Fibroblast of lung (primary cell): ENCODE measurements around the gene ESF1. TPM values are rescaled to one million over a fixed set of nuclear protein-coding genes. Genes with fewer than 3 reads are reported as not detected.

Source experiments
- DNase-seq, 2 donors: peaks; one replicate each; pipeline versions ENCODE4 v3.0.0 to v3.0.0-alpha.2; 2010; ENCODE audit warnings: low read depth in 2 of 2
- H2AFZ ChIP-seq: 2 replicates; pipeline ENCODE4 v1.5.1; 2012; ENCODE audit warnings: low read length, control low read depth, inconsistent platforms
- H3K27ac ChIP-seq: 2 replicates; pipeline ENCODE4 v1.5.1; 2011; ENCODE audit warnings: low read length, control low read depth; ENCODE audit not compliant: insufficient read depth
- H3K27me3 ChIP-seq: 2 replicates; pipeline ENCODE4 v1.5.1; 2011; ENCODE audit warnings: mild to moderate bottlenecking, low read length; ENCODE audit not compliant: control insufficient read depth, insufficient read depth
- H3K36me3 ChIP-seq: 2 replicates; pipeline ENCODE4 v1.5.1; 2011; ENCODE audit warnings: low read length; ENCODE audit not compliant: control insufficient read depth, insufficient read depth
- H3K4me1 ChIP-seq: 2 replicates; pipeline ENCODE4 v1.5.1; 2011; ENCODE audit warnings: low read length; ENCODE audit not compliant: control insufficient read depth, insufficient read depth; ENCODE audit errors: extremely low read depth
- H3K4me2 ChIP-seq: 2 replicates; pipeline ENCODE4 v1.5.1; 2011; ENCODE audit warnings: low read length, control low read depth; ENCODE audit not compliant: insufficient read depth; ENCODE audit errors: extremely low read depth
- H3K4me3 ChIP-seq, 4 experiments: fragments of 200-600 bp in 1 of 4; sonication (generic) in 1 of 4; replicated peaks in 1 of 4; 2 replicates each; pipeline ENCODE4 v1.5.1; 2011 to 2016; ENCODE audit warnings: low read length in 4 of 4, low read depth in 3 of 4, mild to moderate bottlenecking in 3 of 4, control low read depth in 2 of 4, inconsistent platforms in 1 of 4, mixed read lengths in 1 of 4; ENCODE audit not compliant: insufficient read depth in 1 of 4; ENCODE audit errors: control extremely low read depth in 1 of 4
- H3K79me2 ChIP-seq: 2 replicates; pipeline ENCODE4 v1.5.1; 2012; ENCODE audit warnings: mild to moderate bottlenecking, low read length, inconsistent platforms; ENCODE audit not compliant: control insufficient read depth, insufficient read depth
- H3K9ac ChIP-seq: 2 replicates; pipeline ENCODE4 v1.5.1; 2011; ENCODE audit warnings: mild to moderate bottlenecking, low read length, control low read depth; ENCODE audit not compliant: insufficient read depth
- H3K9me3 ChIP-seq: 2 replicates; pipeline ENCODE4 v1.5.1; 2012; ENCODE audit warnings: low read depth, low read length; ENCODE audit not compliant: control insufficient read depth, insufficient read depth
- H4K20me1 ChIP-seq: 2 replicates; pipeline ENCODE4 v1.5.1; 2011; ENCODE audit warnings: low read length; ENCODE audit not compliant: control insufficient read depth, insufficient read depth; ENCODE audit errors: extremely low read depth
- EZH2 ChIP-seq: IDR thresholded peaks from 2 replicates; pipeline ENCODE4 v1.5.1; 2012; ENCODE audit warnings: low read length, control low read depth, mild to moderate bottlenecking; ENCODE audit errors: missing control alignments
- polyA plus RNA-seq, 2 donors: library from polyadenylated mRNA; depleted of rRNA in 1 of 2; stranded (reverse) in 1 of 2; unstranded in 1 of 2; fragments of >200 nt; gene quantifications; 2 replicates each; pipeline ENCODE4 v1.2.1, GENCODE V29; 2011 to 2012; ENCODE audit warnings: missing spikeins in 1 of 2
- total RNA-seq: library from RNA; depleted of rRNA; stranded (reverse); fragments of >200 nt; gene quantifications from 2 replicates; pipeline ENCODE4 v1.2.1, GENCODE V29; 2014
- TF ChIP-seq, protein P1 (sequence below), 2 donors: IDR thresholded peaks in 1 of 2; conservative IDR thresholded peaks in 1 of 2; 1 replicate in 1 of 2; 2 replicates in 1 of 2; pipeline ENCODE4 v1.5.1; 2011 to 2012; ENCODE audit warnings: low read length in 2 of 2, control low read depth in 1 of 2, inconsistent platforms in 1 of 2, low read depth in 1 of 2, mild to moderate bottlenecking in 1 of 2

ESF1 gene
- total and polyA plus RNA-seq, 2 donors (not counting 1 experiment from before 2014, with no cell fraction given): 7.3 to 13.2 TPM

DNA sequence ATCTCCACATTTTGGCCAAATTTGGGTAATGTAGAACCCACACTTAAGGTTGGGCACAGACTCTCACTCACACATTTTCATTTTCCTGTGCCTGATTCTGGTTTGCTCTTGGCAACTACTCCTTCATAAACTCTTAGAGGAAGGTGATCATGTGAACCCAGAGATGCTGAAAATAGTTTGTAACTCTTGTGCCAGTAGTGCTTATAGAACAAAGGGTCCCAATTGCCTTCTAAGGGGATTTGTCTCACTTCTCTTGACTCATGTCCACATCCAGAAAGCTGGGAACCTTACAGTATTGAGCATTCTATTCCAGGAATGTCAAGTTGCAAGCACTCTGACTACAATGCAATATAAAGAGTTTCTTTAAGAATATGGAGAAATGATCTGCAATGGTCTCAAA, 84.0 kb downstream of the ESF1 start:
- H3K36me3 ChIP-seq: no peaks in the 10 kb centered on the region
- H3K27ac ChIP-seq: no peak overlapping the region

DNA sequence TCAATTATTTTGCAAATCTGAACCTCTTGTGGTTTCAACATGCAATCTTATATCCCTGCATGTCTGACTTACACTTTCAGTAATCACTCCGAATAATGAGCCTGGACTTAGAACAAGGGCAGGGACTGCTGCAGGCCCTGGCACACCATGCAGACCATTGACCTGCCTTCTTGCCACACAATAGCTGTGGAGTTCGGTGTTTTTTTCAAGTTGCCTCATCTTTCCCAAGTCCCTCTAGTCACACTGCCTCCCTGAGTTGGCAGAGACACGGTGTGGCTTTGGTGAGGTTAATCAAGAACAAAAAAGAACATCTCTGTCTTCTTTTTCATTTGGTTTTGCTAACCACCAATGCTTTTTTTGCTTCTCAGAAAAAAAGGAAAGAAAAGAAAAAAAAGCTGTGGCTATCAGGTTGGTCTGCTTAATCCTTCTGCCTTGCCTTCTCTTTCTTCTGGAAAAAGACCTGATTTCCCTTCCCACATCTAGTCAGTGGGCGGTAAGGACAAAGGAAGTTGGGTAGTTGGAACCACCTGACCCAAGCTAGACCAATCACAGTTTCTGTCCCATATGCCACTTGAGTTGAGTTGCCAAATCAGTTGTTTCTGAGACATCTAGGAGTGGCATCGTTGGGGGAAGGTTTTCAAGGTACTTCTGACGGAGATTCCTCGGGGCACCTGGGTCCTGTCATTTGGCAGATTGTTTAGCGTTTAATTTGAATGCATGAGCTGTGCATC, 90.1 kb downstream of the ESF1 start:
- H3K36me3 ChIP-seq: no peaks in the 10 kb centered on the region
- no peak overlapping the region for H3K27ac ChIP-seq
- H3K9me3 ChIP-seq: no peaks in the 10 kb centered on the region
- TF ChIP-seq EZH2: no peak
- TF ChIP-seq, protein P1, sequence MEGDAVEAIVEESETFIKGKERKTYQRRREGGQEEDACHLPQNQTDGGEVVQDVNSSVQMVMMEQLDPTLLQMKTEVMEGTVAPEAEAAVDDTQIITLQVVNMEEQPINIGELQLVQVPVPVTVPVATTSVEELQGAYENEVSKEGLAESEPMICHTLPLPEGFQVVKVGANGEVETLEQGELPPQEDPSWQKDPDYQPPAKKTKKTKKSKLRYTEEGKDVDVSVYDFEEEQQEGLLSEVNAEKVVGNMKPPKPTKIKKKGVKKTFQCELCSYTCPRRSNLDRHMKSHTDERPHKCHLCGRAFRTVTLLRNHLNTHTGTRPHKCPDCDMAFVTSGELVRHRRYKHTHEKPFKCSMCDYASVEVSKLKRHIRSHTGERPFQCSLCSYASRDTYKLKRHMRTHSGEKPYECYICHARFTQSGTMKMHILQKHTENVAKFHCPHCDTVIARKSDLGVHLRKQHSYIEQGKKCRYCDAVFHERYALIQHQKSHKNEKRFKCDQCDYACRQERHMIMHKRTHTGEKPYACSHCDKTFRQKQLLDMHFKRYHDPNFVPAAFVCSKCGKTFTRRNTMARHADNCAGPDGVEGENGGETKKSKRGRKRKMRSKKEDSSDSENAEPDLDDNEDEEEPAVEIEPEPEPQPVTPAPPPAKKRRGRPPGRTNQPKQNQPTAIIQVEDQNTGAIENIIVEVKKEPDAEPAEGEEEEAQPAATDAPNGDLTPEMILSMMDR (conservative IDR thresholded peaks at IDR 0.05 in 1 of 2, IDR thresholded peaks at IDR 0.05 in 1 of 2; ENCODE audit: low read depth in 1 of 2, low read length in 2 of 2): no peak
- no peak overlapping the region for H3K4me3 ChIP-seq
- H4K20me1 ChIP-seq: no peaks in the 10 kb centered on the region
- H3K27me3 ChIP-seq: no peaks in the 10 kb centered on the region
- peak in 1 of 2 donors; percentile 49 for DNase-seq
- H3K4me1 ChIP-seq: no peaks in the 10 kb centered on the region
- no peak overlapping the region for H3K4me2 ChIP-seq
- H3K79me2 ChIP-seq: no peaks in the 10 kb centered on the region
- H3K9ac ChIP-seq: no peak overlapping the region
- no peak overlapping the region for H2AFZ ChIP-seq

More for the DNA sequence above, 84.0 kb downstream of the ESF1 start:
- TF ChIP-seq EZH2: no peak
- TF ChIP-seq, protein P1 (conservative IDR thresholded peaks at IDR 0.05 in 1 of 2, IDR thresholded peaks at IDR 0.05 in 1 of 2; ENCODE audit: low read depth in 1 of 2, low read length in 2 of 2): no peak
- no peak overlapping the region for H3K4me2 ChIP-seq
- no peak overlapping the region for H2AFZ ChIP-seq
- no peaks in the 10 kb centered on the region for H3K9me3 ChIP-seq
- DNase-seq: no peak
- H4K20me1 ChIP-seq: no peaks in the 10 kb centered on the region
- no peak overlapping the region for H3K4me3 ChIP-seq
- H3K27me3 ChIP-seq: no peaks in the 10 kb centered on the region
- H3K9ac ChIP-seq: no peak overlapping the region
- H3K4me1 ChIP-seq: no peaks in the 10 kb centered on the region
- no peaks in the 10 kb centered on the region for H3K79me2 ChIP-seq

DNA sequence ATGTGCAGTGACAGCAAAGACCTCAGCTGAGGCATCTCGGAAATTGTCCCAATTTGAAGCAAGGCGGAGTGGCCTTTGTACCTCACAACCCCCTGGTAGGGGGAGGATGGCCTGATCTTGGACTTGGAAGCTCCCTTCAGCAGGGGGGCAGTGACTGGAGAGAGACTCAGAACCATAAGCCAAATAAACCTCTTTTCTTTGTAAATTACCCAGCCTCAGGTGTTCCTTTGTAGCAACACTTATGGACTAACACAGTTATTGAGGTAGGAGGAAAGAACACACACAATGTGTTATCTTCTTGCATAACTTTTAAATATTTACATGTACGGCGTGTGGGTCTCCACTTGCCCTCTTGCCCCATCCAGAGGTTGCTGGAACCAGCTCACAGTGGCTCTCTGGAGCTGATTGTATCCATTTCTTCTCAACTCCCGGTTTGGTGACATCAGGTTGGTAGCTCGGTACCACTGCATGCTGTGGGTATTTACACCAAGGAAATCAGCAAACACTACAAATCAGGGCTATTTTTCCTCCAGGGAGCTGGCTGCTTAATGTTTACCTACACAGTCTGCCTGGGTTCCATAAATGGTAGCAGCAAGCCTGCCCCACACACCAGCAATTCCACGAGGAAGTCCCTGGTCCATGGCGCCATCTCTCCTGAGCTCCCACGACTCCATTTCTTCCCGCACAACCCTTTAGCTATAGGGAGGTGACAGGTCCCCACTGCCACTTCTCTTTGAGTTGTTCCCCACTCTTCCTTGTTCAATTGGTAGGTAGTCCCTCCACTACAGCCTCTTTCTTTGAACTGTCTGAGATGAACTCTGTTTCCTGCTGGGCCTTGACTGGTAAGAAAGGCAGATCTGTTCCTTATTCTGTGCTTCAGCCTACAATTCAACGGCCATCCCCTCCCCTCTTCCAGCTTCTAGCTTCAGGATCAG, 91.7 kb downstream of the ESF1 start:
- no peak for DNase-seq
- H3K27ac ChIP-seq: no peak overlapping the region
- H3K36me3 ChIP-seq: no peaks in the 10 kb centered on the region
- TF ChIP-seq EZH2: no peak
- TF ChIP-seq, protein P1 (conservative IDR thresholded peaks at IDR 0.05 in 1 of 2, IDR thresholded peaks at IDR 0.05 in 1 of 2; ENCODE audit: low read depth in 1 of 2, low read length in 2 of 2): no peak
- H3K79me2 ChIP-seq: no peaks in the 10 kb centered on the region
- no peak overlapping the region for H2AFZ ChIP-seq
- no peaks in the 10 kb centered on the region for H3K4me1 ChIP-seq
- no peaks in the 10 kb centered on the region for H4K20me1 ChIP-seq
- no peak overlapping the region for H3K9ac ChIP-seq
- H3K9me3 ChIP-seq: no peaks in the 10 kb centered on the region
- H3K27me3 ChIP-seq: no peaks in the 10 kb centered on the region
- no peak overlapping the region for H3K4me3 ChIP-seq
- no peak overlapping the region for H3K4me2 ChIP-seq
